PC-3 (cell line): Measurements from ENCODE around the gene CDH6. TPM values are rescaled to one million over a fixed set of nuclear protein-coding genes. Genes with fewer than 3 reads are reported as not detected.

Experiments
- ATAC-seq: fragments of 200-7000 bp; cut with Tn5 transposase; 2 replicates; pipeline ENCODE4 v1.9.1; 2020; ENCODE audit warnings: mild to moderate bottlenecking, moderate library complexity
- BruUV-seq: library from RNA; stranded (reverse); fragments of 400-500 nt; replicated peaks from 2 replicates; lab custom pipeline; 2021; lab: Mats Ljungman, UMichigan
- CTCF ChIA-PET: fragments of 300-600 bp; sonication (Branson Sonifier 250); formaldehyde crosslinking; loops from one replicate; lab custom pipeline; 2022; ENCODE audit warnings: antibody characterized with exemption; lab: Charles Lee
- POLR2A ChIA-PET: fragments of 300-600 bp; sonication (Branson Sonifier 250); formaldehyde crosslinking; loops from one replicate; lab custom pipeline; 2022; ENCODE audit warnings: antibody characterized with exemption; ENCODE audit not compliant: unreplicated experiment; lab: Charles Lee
- DNase-seq: peaks from one replicate; pipeline ENCODE4 v3.0.0-alpha.2; 2015
- H2AFZ ChIP-seq: fragments of 300-600 bp; sonication (generic); 2 replicates; pipeline ENCODE4 v1.6.0; 2016; ENCODE audit warnings: antibody characterized with exemption, low read length
- H3F3A ChIP-seq: fragments of 300-600 bp; sonication (generic); one replicate; pipeline ENCODE4 v1.6.0; 2017; ENCODE audit warnings: antibody characterized with exemption, low read length, control low read depth, mild to moderate bottlenecking; ENCODE audit not compliant: unreplicated experiment
- H3K27ac ChIP-seq: fragments of 300-600 bp; sonication (generic); 2 replicates; pipeline ENCODE4 v1.5.1; 2016; ENCODE audit warnings: mild to moderate bottlenecking, low read length
- H3K27me3 ChIP-seq: fragments of 300-600 bp; sonication (generic); 2 replicates; pipeline ENCODE4 v1.6.1; 2016; ENCODE audit warnings: low read length, mixed read lengths
- H3K36me3 ChIP-seq: fragments of 300-600 bp; sonication (generic); 2 replicates; pipeline ENCODE4 v1.6.1; 2016; ENCODE audit warnings: low read depth, mixed run types, low read length, mixed read lengths
- H3K4me1 ChIP-seq: fragments of 300-600 bp; sonication (generic); 2 replicates; pipeline ENCODE4 v1.5.1; 2016; ENCODE audit warnings: low read length; ENCODE audit not compliant: insufficient read depth
- H3K4me2 ChIP-seq: fragments of 300-600 bp; sonication (generic); 2 replicates; pipeline ENCODE4 v1.6.0; 2016; ENCODE audit warnings: low read length
- H3K4me3 ChIP-seq: fragments of 300-600 bp; sonication (generic); 2 replicates; pipeline ENCODE4 v1.5.1; 2016; ENCODE audit warnings: mild to moderate bottlenecking, low read length, mixed read lengths
- H3K79me2 ChIP-seq: fragments of 300-600 bp; sonication (generic); 2 replicates; pipeline ENCODE4 v1.6.1; 2017; ENCODE audit warnings: low read length, mixed read lengths
- H3K9ac ChIP-seq: fragments of 300-600 bp; sonication (generic); 2 replicates; pipeline ENCODE4 v1.6.0; 2016; ENCODE audit warnings: mild to moderate bottlenecking, low read length
- H3K9me2 ChIP-seq: fragments of 300-600 bp; sonication (generic); replicated peaks from 2 replicates; pipeline ENCODE4 v1.6.1; 2016; ENCODE audit warnings: mixed run types, low read length, mixed read lengths
- H3K9me3 ChIP-seq: fragments of 300-600 bp; sonication (generic); 2 replicates; pipeline ENCODE4 v1.6.1; 2016; ENCODE audit warnings: low read length, mixed read lengths
- H4K20me1 ChIP-seq: fragments of 300-600 bp; sonication (generic); 2 replicates; pipeline ENCODE4 v1.6.1; 2016; ENCODE audit warnings: low read length, mixed read lengths
- EZH2 ChIP-seq: fragments of 300-600 bp; sonication (generic); IDR thresholded peaks from one replicate; pipeline ENCODE4 v1.6.1; 2017; ENCODE audit warnings: antibody characterized with exemption, mild to moderate bottlenecking, low read length; ENCODE audit not compliant: unreplicated experiment
- EZH2phosphoT487 ChIP-seq: fragments of 300-600 bp; sonication (generic); IDR thresholded peaks from 2 replicates; pipeline ENCODE4 v1.6.1; 2018; ENCODE audit warnings: mild to moderate bottlenecking, antibody characterized with exemption, low read length, borderline replicate concordance
- intact Hi-C: fragments of 100-400 bp; cut with micrococcal nuclease; formaldehyde crosslinking; loops from 2 replicates; pipeline ENCODE4 v1.9.0; 2023
- total RNA-seq: library from RNA; depleted of rRNA; stranded (reverse); fragments of >200 nt; gene quantifications from 2 replicates; pipeline ENCODE4 v1.2.3, GENCODE V29; 2014
- TF ChIP-seq, protein P1 (sequence below): fragments of 300-600 bp; sonication (generic); conservative IDR thresholded peaks from 2 replicates; pipeline ENCODE4 v1.5.1; 2017; ENCODE audit warnings: antibody characterized with exemption, low read depth, mild to moderate bottlenecking, low read length

Gene CDH6
- total RNA-seq, 1 experiment from 2014 or later: 1.9 TPM

DNA sequence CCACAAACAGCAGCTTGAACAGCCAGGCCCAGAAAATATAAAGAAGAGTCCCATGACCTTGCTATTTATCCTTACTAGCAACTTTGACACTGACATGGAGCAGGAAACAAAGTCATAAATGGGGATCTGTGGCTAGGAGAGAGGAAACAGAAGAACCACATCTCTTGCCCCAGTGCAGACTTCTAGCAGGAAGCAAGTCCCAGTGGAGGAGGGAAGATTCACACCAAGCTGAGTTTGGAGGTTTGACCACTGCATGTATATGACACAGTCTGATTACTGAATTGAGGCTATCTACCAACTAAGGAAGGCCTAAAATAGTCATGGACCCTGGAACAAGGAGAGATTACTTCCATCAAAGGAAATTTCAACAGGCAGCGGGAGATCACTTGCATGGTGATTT is 51.4 kb downstream of the CDH6 start:
- intact Hi-C loops: no loop called here
- ChIA-PET POLR2A (no interaction called here), CTCF (no interaction called here)
- Histone ChIP-seq H4K20me1 (no peaks in the 10 kb centered on the region), H3K4me2 (no peak overlapping the region), H3K9ac (no peak overlapping the region), H3K4me3 (no peak overlapping the region), H3K9me2 (no peaks in the 10 kb centered on the region), H3K9me3 (no peaks in the 10 kb centered on the region), H2AFZ (no peak overlapping the region), H3K27me3 (no peaks in the 10 kb centered on the region), H3F3A (no peaks in the 10 kb centered on the region), H3K36me3 (no peaks in the 10 kb centered on the region), H3K4me1 (no peaks in the 10 kb centered on the region), H3K27ac (no peak overlapping the region), H3K79me2 (no peaks in the 10 kb centered on the region)
- DNase-seq: no peak
- TF ChIP-seq EZH2: no peak
- TF ChIP-seq EZH2phosphoT487: no peak
- TF ChIP-seq, protein P1, sequence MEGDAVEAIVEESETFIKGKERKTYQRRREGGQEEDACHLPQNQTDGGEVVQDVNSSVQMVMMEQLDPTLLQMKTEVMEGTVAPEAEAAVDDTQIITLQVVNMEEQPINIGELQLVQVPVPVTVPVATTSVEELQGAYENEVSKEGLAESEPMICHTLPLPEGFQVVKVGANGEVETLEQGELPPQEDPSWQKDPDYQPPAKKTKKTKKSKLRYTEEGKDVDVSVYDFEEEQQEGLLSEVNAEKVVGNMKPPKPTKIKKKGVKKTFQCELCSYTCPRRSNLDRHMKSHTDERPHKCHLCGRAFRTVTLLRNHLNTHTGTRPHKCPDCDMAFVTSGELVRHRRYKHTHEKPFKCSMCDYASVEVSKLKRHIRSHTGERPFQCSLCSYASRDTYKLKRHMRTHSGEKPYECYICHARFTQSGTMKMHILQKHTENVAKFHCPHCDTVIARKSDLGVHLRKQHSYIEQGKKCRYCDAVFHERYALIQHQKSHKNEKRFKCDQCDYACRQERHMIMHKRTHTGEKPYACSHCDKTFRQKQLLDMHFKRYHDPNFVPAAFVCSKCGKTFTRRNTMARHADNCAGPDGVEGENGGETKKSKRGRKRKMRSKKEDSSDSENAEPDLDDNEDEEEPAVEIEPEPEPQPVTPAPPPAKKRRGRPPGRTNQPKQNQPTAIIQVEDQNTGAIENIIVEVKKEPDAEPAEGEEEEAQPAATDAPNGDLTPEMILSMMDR: no peak
- ATAC-seq: no peak
- no TSS peak for BruUV-seq

DNA sequence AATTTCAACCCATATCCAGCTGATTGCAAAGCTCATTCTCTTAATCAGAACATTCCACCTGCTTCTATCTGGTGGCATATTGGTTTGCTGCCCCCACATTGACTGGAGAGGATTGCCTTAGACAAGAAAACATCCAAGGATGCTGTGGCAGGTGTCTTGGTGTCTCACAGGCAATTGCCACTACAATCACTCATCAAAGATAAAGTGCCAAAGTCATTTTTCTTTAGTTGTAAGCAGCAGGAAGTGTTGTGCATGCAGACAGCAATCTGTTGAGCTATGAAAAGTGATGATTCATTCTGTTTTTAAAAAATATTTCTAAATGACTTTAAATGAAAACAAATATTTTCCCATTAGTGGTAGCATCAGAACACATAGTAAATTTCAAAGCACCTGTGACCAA is 53.9 kb downstream of the CDH6 start:
- no TSS peak for BruUV-seq
- Histone ChIP-seq H3F3A (no peaks in the 10 kb centered on the region), H4K20me1 (no peaks in the 10 kb centered on the region), H3K27ac (no peak overlapping the region), H3K36me3 (no peaks in the 10 kb centered on the region), H3K9ac (no peak overlapping the region), H3K79me2 (no peaks in the 10 kb centered on the region), H2AFZ (no peak overlapping the region), H3K9me2 (no peaks in the 10 kb centered on the region), H3K27me3 (no peaks in the 10 kb centered on the region), H3K4me2 (no peak overlapping the region), H3K4me3 (no peak overlapping the region), H3K9me3 (no peaks in the 10 kb centered on the region), H3K4me1 (no peaks in the 10 kb centered on the region)
- POLR2A ChIA-PET: no interaction called here
- TF ChIP-seq EZH2 (no peak), EZH2phosphoT487 (no peak)
- TF ChIP-seq, protein P1: no peak
- DNase-seq (no peak), ATAC-seq (no peak)
- CTCF ChIA-PET: no interaction called here
- intact Hi-C loops: no loop called here

- no peaks in the 10 kb centered on the region for H3F3A ChIP-seq
- DNase-seq (no peak), ATAC-seq (no peak)
- H3K27me3 ChIP-seq: 0 out of 2 replicates have a peak, but pooled peaks cover 11% of the 10 kb centered on the region
- H3K9ac ChIP-seq: no peak overlapping the region
- H3K79me2 ChIP-seq: no peaks in the 10 kb centered on the region
- no peak overlapping the region for H3K27ac ChIP-seq
- TF ChIP-seq EZH2: no peak
- TF ChIP-seq, protein P1: no peak
- TF ChIP-seq EZH2phosphoT487: no peak
- no peaks in the 10 kb centered on the region for H3K9me2 ChIP-seq
- H3K36me3 ChIP-seq: no peaks in the 10 kb centered on the region
- intact Hi-C loops: no loop called here
- no TSS peak for BruUV-seq
- POLR2A ChIA-PET: no interaction called here
- no peaks in the 10 kb centered on the region for H4K20me1 ChIP-seq
- no peak overlapping the region for H3K4me2 ChIP-seq
- CTCF ChIA-PET: no interaction called here
- no peak overlapping the region for H3K4me3 ChIP-seq
- no peaks in the 10 kb centered on the region for H3K9me3 ChIP-seq
- no peaks in the 10 kb centered on the region for H3K4me1 ChIP-seq
- H2AFZ ChIP-seq: no peak overlapping the region
Observed at GRCh38 chr5:31250201-31250600, 56.7 kb downstream of the CDH6 start.
